ENCODE measurements around the gene AMN.

- no peak for TF ChIP-seq CTCF (IDR thresholded peaks at IDR 0.05; ENCODE audit: low read depth, low read length, poor library complexity, severe bottlenecking)
- TF ChIP-seq EZH2phosphoT487 (IDR thresholded peaks at IDR 0.05; ENCODE audit: borderline replicate concordance, low read length) = no peak
These were observed 45.0 kb downstream of the AMN start for GRCh38 chr14:102967506-102967795.

Measured in DOHH2 (cell line).